ENCODE results near the gene CPN2.

- TF ChIP-seq NR3C1 (IDR thresholded peaks at IDR 0.05): no peak
- no peak for TF ChIP-seq SMC3 (IDR thresholded peaks at IDR 0.05)
- no peak for TF ChIP-seq ZSCAN20 (CRISPR knock-in tag; IDR thresholded peaks at IDR 0.05)
- TF ChIP-seq POLR2A (IDR thresholded peaks at IDR 0.05; ENCODE audit: low read length): no peak
- TF ChIP-seq EHMT2 (IDR thresholded peaks at IDR 0.05; ENCODE audit: low read depth): no peak
- TF ChIP-seq, protein P1, sequence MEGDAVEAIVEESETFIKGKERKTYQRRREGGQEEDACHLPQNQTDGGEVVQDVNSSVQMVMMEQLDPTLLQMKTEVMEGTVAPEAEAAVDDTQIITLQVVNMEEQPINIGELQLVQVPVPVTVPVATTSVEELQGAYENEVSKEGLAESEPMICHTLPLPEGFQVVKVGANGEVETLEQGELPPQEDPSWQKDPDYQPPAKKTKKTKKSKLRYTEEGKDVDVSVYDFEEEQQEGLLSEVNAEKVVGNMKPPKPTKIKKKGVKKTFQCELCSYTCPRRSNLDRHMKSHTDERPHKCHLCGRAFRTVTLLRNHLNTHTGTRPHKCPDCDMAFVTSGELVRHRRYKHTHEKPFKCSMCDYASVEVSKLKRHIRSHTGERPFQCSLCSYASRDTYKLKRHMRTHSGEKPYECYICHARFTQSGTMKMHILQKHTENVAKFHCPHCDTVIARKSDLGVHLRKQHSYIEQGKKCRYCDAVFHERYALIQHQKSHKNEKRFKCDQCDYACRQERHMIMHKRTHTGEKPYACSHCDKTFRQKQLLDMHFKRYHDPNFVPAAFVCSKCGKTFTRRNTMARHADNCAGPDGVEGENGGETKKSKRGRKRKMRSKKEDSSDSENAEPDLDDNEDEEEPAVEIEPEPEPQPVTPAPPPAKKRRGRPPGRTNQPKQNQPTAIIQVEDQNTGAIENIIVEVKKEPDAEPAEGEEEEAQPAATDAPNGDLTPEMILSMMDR (IDR thresholded peaks at IDR 0.05): no peak
- no peak for TF ChIP-seq NPAS2 (CRISPR knock-in tag; IDR thresholded peaks at IDR 0.05; ENCODE audit: borderline replicate concordance)
- no peak for TF ChIP-seq RNF2 (IDR thresholded peaks at IDR 0.05; ENCODE audit: borderline replicate concordance, low read depth)
- TF ChIP-seq, protein P2, sequence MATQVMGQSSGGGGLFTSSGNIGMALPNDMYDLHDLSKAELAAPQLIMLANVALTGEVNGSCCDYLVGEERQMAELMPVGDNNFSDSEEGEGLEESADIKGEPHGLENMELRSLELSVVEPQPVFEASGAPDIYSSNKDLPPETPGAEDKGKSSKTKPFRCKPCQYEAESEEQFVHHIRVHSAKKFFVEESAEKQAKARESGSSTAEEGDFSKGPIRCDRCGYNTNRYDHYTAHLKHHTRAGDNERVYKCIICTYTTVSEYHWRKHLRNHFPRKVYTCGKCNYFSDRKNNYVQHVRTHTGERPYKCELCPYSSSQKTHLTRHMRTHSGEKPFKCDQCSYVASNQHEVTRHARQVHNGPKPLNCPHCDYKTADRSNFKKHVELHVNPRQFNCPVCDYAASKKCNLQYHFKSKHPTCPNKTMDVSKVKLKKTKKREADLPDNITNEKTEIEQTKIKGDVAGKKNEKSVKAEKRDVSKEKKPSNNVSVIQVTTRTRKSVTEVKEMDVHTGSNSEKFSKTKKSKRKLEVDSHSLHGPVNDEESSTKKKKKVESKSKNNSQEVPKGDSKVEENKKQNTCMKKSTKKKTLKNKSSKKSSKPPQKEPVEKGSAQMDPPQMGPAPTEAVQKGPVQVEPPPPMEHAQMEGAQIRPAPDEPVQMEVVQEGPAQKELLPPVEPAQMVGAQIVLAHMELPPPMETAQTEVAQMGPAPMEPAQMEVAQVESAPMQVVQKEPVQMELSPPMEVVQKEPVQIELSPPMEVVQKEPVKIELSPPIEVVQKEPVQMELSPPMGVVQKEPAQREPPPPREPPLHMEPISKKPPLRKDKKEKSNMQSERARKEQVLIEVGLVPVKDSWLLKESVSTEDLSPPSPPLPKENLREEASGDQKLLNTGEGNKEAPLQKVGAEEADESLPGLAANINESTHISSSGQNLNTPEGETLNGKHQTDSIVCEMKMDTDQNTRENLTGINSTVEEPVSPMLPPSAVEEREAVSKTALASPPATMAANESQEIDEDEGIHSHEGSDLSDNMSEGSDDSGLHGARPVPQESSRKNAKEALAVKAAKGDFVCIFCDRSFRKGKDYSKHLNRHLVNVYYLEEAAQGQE (IDR thresholded peaks at IDR 0.05): no peak
Measured at GRCh38 chr3:194374935-194375334, 23.8 kb upstream of the CPN2 start.
